HCT116 (cell line): Measurements from ENCODE around the gene CGB7. TPM values are rescaled to one million over a fixed set of nuclear protein-coding genes. Genes with fewer than 3 reads are reported as not detected.

Experiments used
- ATAC-seq: fragments of 200-7000 bp; cut with Tn5 transposase; 2 replicates; pipeline ENCODE4 v1.9.1; 2020; ENCODE audit warnings: mild to moderate bottlenecking, moderate library complexity
- BruUV-seq: library from RNA; stranded (reverse); fragments of 400-500 nt; replicated peaks from 2 replicates; lab custom pipeline; 2021; lab: Mats Ljungman, UMichigan
- CTCF ChIA-PET: fragments of 300-600 bp; sonication (Branson Sonifier 250); formaldehyde crosslinking; loops from one replicate; lab custom pipeline; 2021; ENCODE audit warnings: antibody characterized with exemption; lab: Charles Lee
- POLR2A ChIA-PET: fragments of 300-600, 350-600 bp; sonication (Branson Sonifier 250); formaldehyde crosslinking; loops from one replicate; lab custom pipeline; 2021; ENCODE audit warnings: antibody characterized with exemption; lab: Charles Lee
- RAD21 ChIA-PET, 2 experiments: fragments of 300-600 bp; sonication (Branson Sonifier 250); formaldehyde crosslinking; loops; one replicate each; lab custom pipeline; 2023; ENCODE audit warnings: low total read pairs in 2 of 2; ENCODE audit not compliant: uncharacterized antibody in 2 of 2, unreplicated experiment in 2 of 2, low non-redundant PET in 1 of 2; lab: Charles Lee
- DNase-seq: peaks from one replicate; pipeline ENCODE4 v3.0.0-alpha.2; 2010; ENCODE audit warnings: low read depth, low spot score
- H2AFZ ChIP-seq: fragments of 200-600 bp; shearing (Covaris generic), sonication (generic); 2 replicates; pipeline ENCODE4 v1.6.1; 2017; ENCODE audit warnings: low read depth, mixed run types, mixed read lengths, antibody characterized with exemption, low read length; ENCODE audit not compliant: poor library complexity, severe bottlenecking
- H3K27ac ChIP-seq: 2 replicates; pipeline ENCODE4 v1.5.1; 2012; ENCODE audit warnings: low read depth, low read length
- H3K27me3 ChIP-seq: fragments of 200-600 bp; sonication (generic); 2 replicates; pipeline ENCODE4 v1.6.1; 2016; ENCODE audit warnings: mixed run types, low read length, mixed read lengths; ENCODE audit not compliant: insufficient read depth
- H3K36me3 ChIP-seq, 2 experiments: fragments of 200-500 bp in 1 of 2; fragments of 200-600 bp in 1 of 2; sonication (Bioruptor generic) in 1 of 2; sonication (generic) in 1 of 2; 2 replicates each; pipeline versions ENCODE4 v1.5.1 to v1.6.1; 2014 to 2016; ENCODE audit warnings: low read length in 2 of 2, inconsistent platforms in 1 of 2, mixed read lengths in 1 of 2, mixed run types in 1 of 2; ENCODE audit not compliant: insufficient read depth in 2 of 2, control insufficient read depth in 1 of 2
- H3K4me1 ChIP-seq, 2 experiments: fragments of 200-600 bp in 1 of 2; sonication (generic) in 1 of 2; 2 replicates each; pipeline versions ENCODE4 v1.5.1 to v1.6.1; 2012 to 2017; ENCODE audit warnings: low read length in 2 of 2, inconsistent platforms in 1 of 2, mild to moderate bottlenecking in 1 of 2, mixed read lengths in 1 of 2, mixed run types in 1 of 2, moderate library complexity in 1 of 2; ENCODE audit not compliant: insufficient read depth in 2 of 2, control insufficient read depth in 1 of 2
- H3K4me2 ChIP-seq: fragments of 200-600 bp; sonication (generic); 2 replicates; pipeline ENCODE4 v1.6.1; 2017; ENCODE audit warnings: mixed run types, low read length, mixed read lengths
- H3K4me3 ChIP-seq, 2 experiments: fragments of 200-600 bp in 1 of 2; sonication (generic) in 1 of 2; replicated peaks in 1 of 2; 2 replicates each; pipeline ENCODE4 v1.5.1; 2011 to 2016; ENCODE audit warnings: low read length in 2 of 2, control low read depth in 1 of 2, low read depth in 1 of 2, mild to moderate bottlenecking in 1 of 2, mixed read lengths in 1 of 2, mixed run types in 1 of 2
- H3K79me2 ChIP-seq: fragments of 200-600 bp; sonication (generic); 2 replicates; pipeline ENCODE4 v1.6.1; 2017; ENCODE audit warnings: mild to moderate bottlenecking, mixed run types, low read length, moderate library complexity, mixed read lengths; ENCODE audit not compliant: insufficient read depth
- H3K9ac ChIP-seq: fragments of 200-600 bp; sonication (generic); 2 replicates; pipeline ENCODE4 v1.6.1; 2016; ENCODE audit warnings: low read length, mixed read lengths
- H3K9me2 ChIP-seq: fragments of 200-600 bp; sonication (generic), shearing (Covaris generic); 2 replicates; pipeline ENCODE4 v1.6.1; 2017; ENCODE audit warnings: mixed run types, mild to moderate bottlenecking, moderate library complexity; ENCODE audit not compliant: insufficient read depth
- H3K9me3 ChIP-seq, 2 experiments: fragments of 200-500 bp in 1 of 2; fragments of 200-600 bp in 1 of 2; sonication (Bioruptor generic) in 1 of 2; sonication (generic) in 1 of 2; 2 replicates each; pipeline ENCODE4 v1.6.1; 2014 to 2017; ENCODE audit warnings: low read length in 2 of 2, mixed read lengths in 2 of 2, inconsistent platforms in 1 of 2, low read depth in 1 of 2, mild to moderate bottlenecking in 1 of 2, mixed run types in 1 of 2, moderate library complexity in 1 of 2; ENCODE audit not compliant: control insufficient read depth in 1 of 2, insufficient read depth in 1 of 2
- H4K20me1 ChIP-seq: fragments of 200-600 bp; sonication (generic), shearing (Covaris generic); 2 replicates; pipeline ENCODE4 v1.6.1; 2017; ENCODE audit warnings: mixed run types, mild to moderate bottlenecking, moderate library complexity; ENCODE audit not compliant: insufficient read depth
- ATF3 ChIP-seq: IDR thresholded peaks from 2 replicates; pipeline ENCODE4 v1.6.1; 2012
- CBX3 ChIP-seq: IDR thresholded peaks from 2 replicates; pipeline ENCODE4 v1.6.1; 2012; ENCODE audit warnings: low read depth
- CTCF ChIP-seq, 3 experiments: fragments of 200-600 bp in 1 of 3; sonication (generic) in 1 of 3; IDR thresholded peaks in 2 of 3; conservative IDR thresholded peaks in 1 of 3; 2 replicates each; pipeline ENCODE4 v1.5.1; 2012 to 2017; ENCODE audit warnings: low read depth in 2 of 3, low read length in 2 of 3, antibody characterized with exemption in 1 of 3, borderline replicate concordance in 1 of 3, control low read depth in 1 of 3, mild to moderate bottlenecking in 1 of 3, mixed read lengths in 1 of 3, mixed run types in 1 of 3, moderate library complexity in 1 of 3; ENCODE audit not compliant: insufficient read depth in 1 of 3
- EGR1 ChIP-seq: IDR thresholded peaks from 2 replicates; pipeline ENCODE4 v1.6.1; 2012; ENCODE audit warnings: low read depth
- EZH2phosphoT487 ChIP-seq: fragments of 200-600 bp; IDR thresholded peaks from 2 replicates; pipeline ENCODE4 v1.6.1; 2018; ENCODE audit warnings: antibody characterized with exemption, borderline replicate concordance
- JUND ChIP-seq: IDR thresholded peaks from 2 replicates; pipeline ENCODE4 v1.6.1; 2012
- MAX ChIP-seq: IDR thresholded peaks from 2 replicates; pipeline ENCODE4 v1.6.1; 2012
- POLR2A ChIP-seq: IDR thresholded peaks from 2 replicates; pipeline ENCODE4 v1.7.0; 2011; ENCODE audit warnings: borderline replicate concordance; ENCODE audit not compliant: insufficient read depth, insufficient read length; ENCODE audit errors: extremely low read depth
- REST ChIP-seq: IDR thresholded peaks from 2 replicates; pipeline ENCODE4 v1.6.1; 2012; ENCODE audit warnings: low read depth
- SIN3A ChIP-seq: IDR thresholded peaks from 2 replicates; pipeline ENCODE4 v1.6.1; 2012; ENCODE audit warnings: low read depth
- SP1 ChIP-seq: IDR thresholded peaks from 2 replicates; pipeline ENCODE4 v1.6.1; 2012; ENCODE audit warnings: low read depth
- TCF7L2 ChIP-seq: IDR thresholded peaks from 2 replicates; pipeline ENCODE4 v1.7.0; 2011; ENCODE audit warnings: borderline replicate concordance, inconsistent platforms; ENCODE audit not compliant: insufficient read depth, insufficient read length; ENCODE audit errors: extremely low read depth
- YY1 ChIP-seq: IDR thresholded peaks from 2 replicates; pipeline ENCODE4 v1.6.1; 2011; ENCODE audit warnings: low read length, low read depth, moderate library complexity, mild to moderate bottlenecking; ENCODE audit not compliant: insufficient replicate concordance; ENCODE audit errors: extremely low read depth
- ZFX ChIP-seq: fragments of 450-650 bp; IDR thresholded peaks from 2 replicates; pipeline ENCODE4 v1.6.1; 2017
- ZNF274 ChIP-seq: fragments of 200-500 bp; sonication (Bioruptor generic); IDR thresholded peaks from 2 replicates; pipeline ENCODE4 v1.6.1; 2014; ENCODE audit warnings: mild to moderate bottlenecking, low read depth, low read length, inconsistent platforms
- intact Hi-C: fragments of 100-400 bp; cut with micrococcal nuclease; formaldehyde crosslinking; loops from 2 replicates; pipeline ENCODE4 v1.10.0; 2022
- total RNA-seq: library from RNA; stranded (reverse); gene quantifications from one replicate; pipeline ENCODE4 v1.2.1, GENCODE V29; 2021; ENCODE audit not compliant: unreplicated experiment

CGB7 gene
- total RNA-seq, 1 experiment from 2014 or later = 5.4 TPM

GRCh38 chr19:49004964-49005614 lies 52.5 kb downstream of the CGB7 start:
- no peak for ATAC-seq
- Histone ChIP-seq H3K4me2 (no peak overlapping the region), H3K36me3 (peaks cover 45 to 63% of the 10 kb centered on the region in 2 experiments; a peak in 3 of 4 replicates), H3K9ac (no peak overlapping the region), H3K9me3 (no peaks in the 10 kb centered on the region), H3K27me3 (no peaks in the 10 kb centered on the region), H3K4me1 (no peaks in the 10 kb centered on the region), H3K4me3 (no peak overlapping the region), H3K27ac (no peak overlapping the region), H2AFZ (no peak overlapping the region), H4K20me1 (no peaks in the 10 kb centered on the region), H3K79me2 (peaks cover 27% of the 10 kb centered on the region), H3K9me2 (no peaks in the 10 kb centered on the region)
- intact Hi-C loops = no loop called here
- TF ChIP-seq EZH2phosphoT487 (no peak), MAX (no peak), ZNF274 (no peak), ATF3 (no peak), YY1 (no peak), JUND (no peak), CBX3 (no peak), ZFX (no peak), REST (no peak), EGR1 (no peak), POLR2A (no peak), SIN3A (no peak), CTCF (IDR thresholded peaks at IDR 0.05 in 2 of 3, conservative IDR thresholded peaks at IDR 0.05 in 1 of 3; ENCODE audit: borderline replicate concordance in 1 of 3, insufficient read depth in 1 of 3, low read depth in 2 of 3, low read length in 2 of 3) (no peak), SP1 (no peak), TCF7L2 (no peak)
- BruUV-seq = TSS peak; percentile 32
- RAD21 ChIA-PET = no interaction called here
- POLR2A ChIA-PET = no interaction called here
- DNase-seq = no peak
- CTCF ChIA-PET = no interaction called here
